HEK293T (cell line): ENCODE data around the gene RUSC2.
"Not testable (repeated sequence)": the region's sequence is repeated elsewhere in the genome, so short reads cannot be mapped to it uniquely, and the experiment has no call there.

Experiments
- ARNT ChIP-seq: fragments of 450-650 bp; IDR thresholded peaks from 2 replicates; pipeline ENCODE4 v1.6.1; 2017; ENCODE audit warnings: mild to moderate bottlenecking
- BHLHE40 ChIP-seq: fragments of 450-650 bp; IDR thresholded peaks from 2 replicates; pipeline ENCODE4 v1.6.1; 2016; ENCODE audit warnings: mild to moderate bottlenecking, moderate library complexity, borderline replicate concordance
- CTBP1 ChIP-seq: fragments of 450-650 bp; IDR thresholded peaks from 2 replicates; pipeline ENCODE4 v1.6.1; 2016; ENCODE audit warnings: borderline replicate concordance
- ELF4 ChIP-seq: fragments of 450-650 bp; IDR thresholded peaks from 2 replicates; pipeline ENCODE4 v1.6.1; 2017; ENCODE audit warnings: antibody characterized with exemption
- FOXA1 ChIP-seq: fragments of 450-650 bp; IDR thresholded peaks from 2 replicates; pipeline ENCODE4 v1.6.1; 2016; ENCODE audit warnings: mild to moderate bottlenecking
- FOXK2 ChIP-seq: fragments of 450-650 bp; IDR thresholded peaks from 2 replicates; pipeline ENCODE4 v1.6.1; 2016; ENCODE audit warnings: mild to moderate bottlenecking
- FOXM1 ChIP-seq: fragments of 450-650 bp; IDR thresholded peaks from 2 replicates; pipeline ENCODE4 v1.6.1; 2017; ENCODE audit warnings: mild to moderate bottlenecking, borderline replicate concordance
- L3MBTL2 ChIP-seq: fragments of 450-650 bp; conservative IDR thresholded peaks from 2 replicates; pipeline ENCODE4 v1.6.1; 2016; ENCODE audit warnings: mild to moderate bottlenecking
- LEF1 ChIP-seq: fragments of 450-650 bp; IDR thresholded peaks from 2 replicates; pipeline ENCODE4 v1.6.1; 2017; ENCODE audit warnings: mild to moderate bottlenecking, borderline replicate concordance
- NFRKB ChIP-seq: fragments of 450-650 bp; IDR thresholded peaks from 2 replicates; pipeline ENCODE4 v1.6.1; 2016; ENCODE audit warnings: mild to moderate bottlenecking, moderate library complexity
- PKNOX1 ChIP-seq: fragments of 450-650 bp; IDR thresholded peaks from 2 replicates; pipeline ENCODE4 v1.6.1; 2016
- SP1 ChIP-seq: fragments of 450-650 bp; IDR thresholded peaks from 2 replicates; pipeline ENCODE4 v1.6.1; 2017
- SUZ12 ChIP-seq: fragments of 450-650 bp; IDR thresholded peaks from 2 replicates; pipeline ENCODE4 v1.6.1; 2016; ENCODE audit warnings: mild to moderate bottlenecking

GRCh38 chr9:35523556-35523955, 33.6 kb downstream of the RUSC2 start:
- TF ChIP-seq FOXA1, ELF4, CTBP1, FOXM1, SP1, SUZ12, ARNT, BHLHE40, FOXK2, LEF1, NFRKB, L3MBTL2, PKNOX1: not testable (repeated sequence)
